Raji (cell line): ENCODE data around the gene ANAPC7.

Experiments
- POLR2A ChIP-seq: IDR thresholded peaks from 2 replicates; pipeline ENCODE4 v1.6.1; 2011; ENCODE audit warnings: low read depth, low read length, control low read depth; ENCODE audit not compliant: insufficient read depth

Gene ANAPC7

GRCh38 chr12:110353211-110353965, 50.1 kb downstream of the ANAPC7 start:
- TF ChIP-seq POLR2A: no peak

- TF ChIP-seq POLR2A: no peak
Measured at GRCh38 chr12:110352401-110352800, 51.1 kb downstream of the ANAPC7 start.

GRCh38 chr12:110351119-110351518, 52.4 kb downstream of the ANAPC7 start:
- no peak for TF ChIP-seq POLR2A

GRCh38 chr12:110349514-110350151, 53.9 kb downstream of the ANAPC7 start:
- no peak for TF ChIP-seq POLR2A

- no peak for TF ChIP-seq POLR2A
Measured at GRCh38 chr12:110349096-110349495, 54.4 kb downstream of the ANAPC7 start.

GRCh38 chr12:110348431-110349059, 55.0 kb downstream of the ANAPC7 start:
- TF ChIP-seq POLR2A: no peak

GRCh38 chr12:110347767-110348166, 55.7 kb downstream of the ANAPC7 start:
- no peak for TF ChIP-seq POLR2A

GRCh38 chr12:110345963-110346362, 57.5 kb downstream of the ANAPC7 start:
- TF ChIP-seq POLR2A: no peak

GRCh38 chr12:110345176-110345661, 58.3 kb downstream of the ANAPC7 start:
- no peak for TF ChIP-seq POLR2A

GRCh38 chr12:110344657-110345056, 58.9 kb downstream of the ANAPC7 start:
- no peak for TF ChIP-seq POLR2A

- TF ChIP-seq POLR2A: no peak
Measured at GRCh38 chr12:110343736-110344555, 59.6 kb downstream of the ANAPC7 start.

- no peak for TF ChIP-seq POLR2A
Measured at GRCh38 chr12:110343114-110343513, 60.4 kb downstream of the ANAPC7 start.

GRCh38 chr12:110342157-110342556, 61.4 kb downstream of the ANAPC7 start:
- no peak for TF ChIP-seq POLR2A

- no peak for TF ChIP-seq POLR2A
Measured at GRCh38 chr12:110340706-110341105, 62.8 kb downstream of the ANAPC7 start.
